Thymus (tissue), 11 donors: ENCODE measurements around the gene MYL10. TPM values are rescaled to one million over a fixed set of nuclear protein-coding genes. Genes with fewer than 3 reads are reported as not detected.
"Not testable (repeated sequence)": the region's sequence is repeated elsewhere in the genome, so short reads cannot be mapped to it uniquely, and the experiment has no call there.

Experiments
- DNase-seq, 9 donors: peaks; one replicate each; pipeline ENCODE4 v3.0.0-alpha.2; 2013; ENCODE audit warnings: low spot score in 9 of 9, low read depth in 6 of 9, missing footprints in 1 of 9
- H3K27ac ChIP-seq, 2 donors: one replicate each; pipeline ENCODE4 v1.5.1; 2013; ENCODE audit warnings: control low read depth in 1 of 2, low read depth in 1 of 2, low read length in 1 of 2, mild to moderate bottlenecking in 1 of 2, moderate library complexity in 1 of 2
- H3K27me3 ChIP-seq, 2 donors: one replicate each; pipeline ENCODE4 v1.5.1; 2013; ENCODE audit warnings: low read length in 1 of 2; ENCODE audit not compliant: control insufficient read depth in 2 of 2, insufficient read depth in 1 of 2
- H3K36me3 ChIP-seq, 2 donors: one replicate each; pipeline ENCODE4 v1.5.1; 2013; ENCODE audit warnings: low read length in 1 of 2, mild to moderate bottlenecking in 1 of 2, moderate library complexity in 1 of 2; ENCODE audit not compliant: control insufficient read depth in 2 of 2, insufficient read depth in 2 of 2
- H3K4me1 ChIP-seq, 2 donors: one replicate each; pipeline ENCODE4 v1.5.1; 2013; ENCODE audit warnings: low read length in 2 of 2; ENCODE audit not compliant: control insufficient read depth in 2 of 2, insufficient read depth in 2 of 2
- H3K4me3 ChIP-seq, 2 donors: one replicate each; pipeline ENCODE4 v1.5.1; 2013; ENCODE audit warnings: low read length in 2 of 2, control low read depth in 1 of 2, mild to moderate bottlenecking in 1 of 2
- H3K9me3 ChIP-seq, 2 donors: one replicate each; pipeline ENCODE4 v1.5.1; 2013; ENCODE audit warnings: low read length in 1 of 2, mild to moderate bottlenecking in 1 of 2; ENCODE audit not compliant: control insufficient read depth in 2 of 2, insufficient read depth in 1 of 2
- WGBS: extraction: QIAGEN DNeasy Blood & Tissue Kit; methylation state at CpG from one replicate; pipeline ENCODE4 v1.1.7; 2013; 5-methylcytosine and 5-hydroxymethylcytosine counted together
- polyA plus RNA-seq: library from polyadenylated mRNA; stranded (reverse); fragments of 200-250 nt; gene quantifications from one replicate; pipeline ENCODE4 v1.2.3, GENCODE V29; 2013
- total RNA-seq: library from RNA; stranded (reverse); fragments of 120-200 nt; gene quantifications from one replicate; pipeline ENCODE4 v1.2.4, GENCODE V29; 2013
- donor health status: healthy.

MYL10 gene
- total and polyA plus RNA-seq, 2 donors, result 0.32 TPM; not detected in 1

DNA sequence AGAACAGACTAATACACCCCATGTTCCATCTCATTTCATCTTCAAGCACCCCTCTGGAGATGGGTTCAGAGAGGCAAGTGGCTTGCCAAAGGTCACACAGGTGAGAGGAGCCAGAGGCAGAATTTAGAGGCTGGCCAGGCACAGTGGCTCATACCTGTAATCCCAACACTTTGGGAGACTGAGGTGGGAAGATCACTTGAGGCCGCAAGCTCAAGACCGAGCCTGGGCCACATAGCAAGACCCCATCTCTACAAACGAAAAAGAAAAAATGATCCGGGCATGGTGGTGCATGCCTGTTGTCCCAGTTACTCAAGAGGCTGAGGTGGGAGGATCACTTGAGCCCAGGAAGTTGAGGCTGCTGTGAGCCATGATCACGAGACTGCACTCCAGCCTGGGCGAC is 34.7 kb upstream of the MYL10 start:
- 95% methylated on average over 6 of the region's 6 CpGs for WGBS
- Histone ChIP-seq H3K27ac (no peak overlapping the region), H3K4me1 (no peaks in the 10 kb centered on the region), H3K9me3 (no peaks in the 10 kb centered on the region), H3K36me3 (no peaks in the 10 kb centered on the region), H3K27me3 (no peaks in the 10 kb centered on the region), H3K4me3 (no peak overlapping the region)
- no peak for DNase-seq

DNA sequence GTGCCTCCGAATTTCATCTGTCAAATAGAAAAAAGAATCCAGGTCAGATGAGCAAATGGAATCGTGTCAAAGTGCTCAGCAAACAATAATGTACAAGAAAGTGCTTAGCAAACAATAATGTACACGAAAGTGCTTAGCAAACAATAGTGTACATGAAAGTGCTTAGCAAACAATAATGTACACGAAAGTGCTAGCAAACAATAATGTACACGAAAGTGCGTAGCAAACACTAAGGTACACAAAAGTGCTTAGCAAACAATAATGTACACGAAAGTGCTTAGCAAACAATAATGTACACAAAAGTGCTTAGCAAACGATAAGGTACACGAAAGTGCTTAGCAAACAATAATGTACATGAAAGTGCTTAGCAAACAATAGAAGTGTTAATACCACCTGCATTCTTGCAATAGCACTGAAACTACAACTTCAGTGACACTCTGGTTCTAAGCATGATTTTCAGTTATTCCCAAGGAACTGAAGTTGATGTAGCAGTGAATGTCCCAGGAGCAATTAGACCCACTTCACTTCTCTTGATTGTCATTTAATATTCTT is 33.4 kb upstream of the MYL10 start:
- DNase-seq, result no peak
- H3K27ac ChIP-seq, result no peak overlapping the region
- no peaks in the 10 kb centered on the region for H3K9me3 ChIP-seq
- no peaks in the 10 kb centered on the region for H3K27me3 ChIP-seq
- no peaks in the 10 kb centered on the region for H3K36me3 ChIP-seq
- H3K4me1 ChIP-seq, result no peaks in the 10 kb centered on the region
- WGBS, result 95% methylated on average over 9 of the region's 9 CpGs
- H3K4me3 ChIP-seq, result no peak overlapping the region

DNA sequence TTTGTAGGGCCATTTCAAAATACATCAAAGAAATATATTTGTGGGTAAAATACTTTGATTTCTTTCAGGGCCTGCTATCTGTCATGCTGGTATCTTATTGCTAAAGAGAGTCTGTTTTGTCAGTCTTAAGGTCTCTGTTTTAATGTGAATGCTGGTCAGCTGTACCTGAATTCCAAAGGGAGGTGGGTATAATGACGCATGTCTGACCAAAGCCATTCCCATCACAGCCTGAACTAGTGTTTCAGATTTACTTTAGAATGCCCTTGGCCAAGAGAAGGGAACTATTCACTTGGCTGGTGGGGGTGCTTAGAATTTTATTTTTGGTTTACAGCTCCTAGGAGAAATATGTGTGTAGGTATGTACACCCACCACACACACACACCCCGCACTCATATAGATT is 30.6 kb upstream of the MYL10 start:
- no peak for DNase-seq
- H3K27ac ChIP-seq, result no peak overlapping the region
- no peak overlapping the region for H3K4me3 ChIP-seq
- no peaks in the 10 kb centered on the region for H3K36me3 ChIP-seq
- no peaks in the 10 kb centered on the region for H3K4me1 ChIP-seq
- H3K27me3 ChIP-seq, result no peaks in the 10 kb centered on the region
- 95% methylated on average over 2 of the region's 2 CpGs for WGBS
- no peaks in the 10 kb centered on the region for H3K9me3 ChIP-seq

DNA sequence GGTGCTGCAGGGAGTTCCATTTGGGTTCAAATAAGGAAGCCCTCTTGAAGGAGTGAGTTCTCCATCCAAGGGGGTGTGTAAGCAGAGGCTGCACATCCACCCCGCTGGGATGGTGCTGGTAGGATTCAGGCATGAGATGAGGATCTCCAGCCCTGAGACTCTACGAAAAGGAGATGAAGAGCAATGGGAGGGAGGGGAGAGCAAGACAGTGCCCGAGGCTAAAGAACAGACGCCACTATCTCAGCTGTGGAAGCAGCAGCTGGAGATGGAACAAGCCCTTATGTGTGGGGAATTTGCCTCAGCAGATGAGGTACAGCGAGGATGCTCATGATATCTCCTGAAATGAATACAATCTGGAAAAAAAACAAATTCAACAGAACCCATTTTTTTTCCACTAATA is 28.1 kb upstream of the MYL10 start:
- DNase-seq, result no peak
- H3K36me3 ChIP-seq, result no peaks in the 10 kb centered on the region
- H3K4me3 ChIP-seq, result no peak overlapping the region
- H3K27ac ChIP-seq, result no peak overlapping the region
- H3K9me3 ChIP-seq, result no peaks in the 10 kb centered on the region
- whole genome bisulfite sequencing, result 92% methylated on average over 5 of the region's 5 CpGs
- H3K4me1 ChIP-seq, result no peaks in the 10 kb centered on the region
- no peaks in the 10 kb centered on the region for H3K27me3 ChIP-seq

DNA sequence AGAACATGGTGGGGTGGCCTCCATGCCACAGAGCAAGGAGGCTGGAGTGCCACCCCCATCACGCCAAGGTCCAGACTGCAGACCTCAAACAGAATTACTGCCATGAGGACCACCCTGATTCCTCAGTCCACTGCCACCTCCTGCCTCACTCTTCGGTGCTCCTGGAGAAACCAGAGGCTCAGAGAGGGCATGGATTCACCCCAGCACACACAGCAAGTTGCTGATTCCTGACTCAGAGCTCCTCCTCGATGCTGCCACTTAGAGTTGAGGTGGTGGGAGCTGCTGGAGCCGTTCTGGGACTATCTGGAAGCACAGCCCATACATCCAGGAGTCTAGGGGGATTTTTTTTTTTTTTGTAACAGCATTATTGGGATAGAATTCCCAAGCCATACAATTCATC is 22.0 kb upstream of the MYL10 start:
- H3K9me3 ChIP-seq, result no peaks in the 10 kb centered on the region
- no peaks in the 10 kb centered on the region for H3K36me3 ChIP-seq
- DNase-seq, result no peak
- no peak overlapping the region for H3K4me3 ChIP-seq
- WGBS, result 85% methylated on average over 4 of the region's 4 CpGs
- H3K4me1 ChIP-seq, result no peaks in the 10 kb centered on the region
- peaks cover 0 to 4% of the 10 kb centered on the region in 2 donors for H3K27me3 ChIP-seq
- no peak overlapping the region for H3K27ac ChIP-seq

DNA sequence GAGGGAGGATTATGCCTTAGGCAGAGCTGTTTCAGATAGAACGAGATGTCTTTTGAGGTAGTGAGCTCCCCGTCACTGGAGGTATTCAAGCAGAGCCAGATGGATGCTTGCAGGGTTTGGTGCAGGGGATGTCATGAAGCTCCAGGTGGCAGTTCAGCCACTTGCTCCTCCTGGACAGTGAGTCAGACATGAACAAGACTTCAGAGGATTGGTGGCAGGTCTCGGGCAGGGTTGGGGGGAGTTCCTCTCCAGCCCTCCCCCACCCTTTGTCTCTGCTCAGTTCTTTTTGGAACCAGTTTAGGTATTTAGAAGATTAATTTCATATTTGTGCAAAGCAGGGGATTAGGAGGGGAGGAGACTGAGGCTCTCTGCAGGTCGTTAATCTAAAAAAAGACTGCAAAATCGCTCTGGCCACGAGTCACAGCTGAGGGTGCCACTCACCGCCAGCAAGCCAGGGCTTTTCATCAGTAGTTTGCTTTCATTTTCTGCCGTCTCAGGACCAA is 21.5 kb upstream of the MYL10 start:
- Histone ChIP-seq H3K27ac (no peak overlapping the region), H3K4me1 (no peaks in the 10 kb centered on the region), H3K27me3 (peaks cover 0 to 4% of the 10 kb centered on the region in 2 donors), H3K9me3 (no peaks in the 10 kb centered on the region), H3K36me3 (no peaks in the 10 kb centered on the region), H3K4me3 (no peak overlapping the region)
- 39% methylated on average over 8 of the region's 8 CpGs for WGBS
- no peak for DNase-seq

DNA sequence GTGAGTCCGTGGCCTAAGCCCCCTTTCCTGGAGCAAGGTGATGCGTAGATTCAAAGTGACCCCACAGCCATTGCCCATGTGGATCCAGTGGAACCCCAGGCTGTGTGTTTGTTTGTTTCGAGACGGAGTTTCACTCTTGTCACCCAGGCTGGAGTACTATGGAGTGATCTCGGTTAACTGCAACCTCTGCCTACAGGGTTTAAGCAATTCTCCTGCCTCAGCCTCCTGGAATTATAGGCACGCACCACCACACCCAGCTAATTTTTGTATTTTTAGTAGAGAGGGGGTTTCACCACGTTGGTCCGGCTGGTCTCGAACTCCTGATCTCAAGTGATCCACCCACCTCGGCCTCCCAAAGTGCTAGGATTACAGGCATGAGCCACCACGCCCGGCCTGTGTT is 18.8 kb upstream of the MYL10 start:
- not testable (repeated sequence) for H3K4me3 ChIP-seq, H3K9me3 ChIP-seq, H3K27ac ChIP-seq, H3K36me3 ChIP-seq, H3K4me1 ChIP-seq, DNase-seq, H3K27me3 ChIP-seq
- 96% methylated on average over 12 of the region's 12 CpGs for WGBS

DNA sequence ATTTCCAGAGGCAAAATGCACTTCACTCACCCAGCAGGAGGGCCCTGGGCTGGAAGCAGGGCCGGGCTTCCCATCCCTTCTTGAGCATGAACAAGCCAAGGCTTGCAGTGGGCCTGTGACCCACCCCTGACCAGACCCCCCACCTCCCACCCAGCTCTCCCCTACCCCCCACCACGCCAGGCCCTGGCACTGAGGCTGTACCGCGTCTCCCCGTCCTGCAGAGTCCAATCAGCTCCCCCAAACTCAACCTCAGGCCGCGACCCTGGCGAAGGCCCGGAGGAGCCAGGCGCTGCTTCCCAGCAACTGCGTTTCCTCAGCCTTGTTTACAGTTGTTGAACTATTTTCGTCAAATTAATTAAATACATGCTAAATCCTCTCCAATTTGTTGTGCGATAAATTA is 16.9 kb upstream of the MYL10 start:
- Histone ChIP-seq H3K4me1 (no peaks in the 10 kb centered on the region), H3K27ac (no peak overlapping the region), H3K9me3 (no peaks in the 10 kb centered on the region), H3K36me3 (no peaks in the 10 kb centered on the region), H3K27me3 (peaks cover 0 to 5% of the 10 kb centered on the region in 2 donors), H3K4me3 (no peak overlapping the region)
- WGBS, result 82% methylated on average over 13 of the region's 13 CpGs
- no peak for DNase-seq

DNA sequence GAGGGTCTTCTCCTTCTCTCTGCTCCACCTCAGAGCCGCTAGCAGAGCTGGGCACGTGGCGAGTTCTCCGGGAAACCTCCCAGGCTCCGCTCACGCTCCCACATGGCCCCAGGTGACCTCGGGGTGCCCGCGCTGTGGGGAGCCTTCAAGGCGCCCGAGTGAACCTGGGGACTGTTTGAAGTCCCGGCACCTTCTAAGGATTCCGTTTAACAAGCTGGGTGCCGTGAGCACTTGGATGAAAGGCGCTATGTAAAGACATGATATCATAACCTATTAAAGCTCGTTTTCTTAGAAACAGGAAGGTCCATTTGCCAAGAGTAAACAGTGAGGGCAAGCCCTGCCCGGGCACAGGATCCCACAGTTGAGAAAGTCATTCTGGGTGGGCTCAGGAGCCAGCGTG is 15.8 kb upstream of the MYL10 start:
- Histone ChIP-seq H3K9me3 (no peaks in the 10 kb centered on the region), H3K4me3 (no peak overlapping the region), H3K27ac (no peak overlapping the region), H3K36me3 (no peaks in the 10 kb centered on the region), H3K4me1 (no peaks in the 10 kb centered on the region), H3K27me3 (peaks cover 0 to 2% of the 10 kb centered on the region in 2 donors)
- WGBS, result 85% methylated on average over 18 of the region's 18 CpGs
- no peak for DNase-seq

DNA sequence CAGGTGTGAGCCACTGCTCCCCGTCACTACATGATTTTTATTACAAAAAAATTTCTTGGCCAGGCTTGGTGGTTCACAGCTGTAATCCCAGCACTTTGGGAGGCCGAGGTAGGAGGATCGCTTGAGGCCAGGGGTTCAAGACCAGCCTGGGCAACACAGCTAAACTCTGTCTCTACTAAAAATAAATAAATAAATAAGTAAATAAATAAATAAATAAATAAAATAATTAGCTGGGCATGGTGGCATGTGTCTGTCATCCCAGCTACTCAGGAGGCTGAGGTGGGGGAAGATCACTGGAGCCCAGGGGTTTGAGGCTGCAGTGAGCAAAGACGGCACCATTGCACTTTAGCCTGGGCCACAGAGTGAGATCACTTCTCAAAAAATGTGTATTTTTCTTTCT is 10.0 kb upstream of the MYL10 start:
- H3K4me3 ChIP-seq, DNase-seq, H3K36me3 ChIP-seq, H3K9me3 ChIP-seq, H3K27me3 ChIP-seq, H3K27ac ChIP-seq, H3K4me1 ChIP-seq: not testable (repeated sequence)
- 99% methylated on average over 4 of the region's 4 CpGs for WGBS
